GM18867 (cell line): ENCODE data around the gene ZNF576.
"Not testable (repeated sequence)": the region's sequence is repeated elsewhere in the genome, so short reads cannot be mapped to it uniquely, and the experiment has no call there.

Source experiments
- ATAC-seq: cut with Tn5 transposase; IDR thresholded peaks from one replicate; pipeline ENCODE4 v1.9.1; 2021; ENCODE audit warnings: mild to moderate bottlenecking, moderate library complexity; ENCODE audit not compliant: unreplicated experiment

ZNF576 gene

GRCh38 chr19:43598445-43599240, 2.2 kb downstream of the ZNF576 start:
- ATAC-seq: no peak

GRCh38 chr19:43599635-43600295, 3.4 kb downstream of the ZNF576 start:
- ATAC-seq: no peak

- ATAC-seq: not testable (repeated sequence)
Observed at GRCh38 chr19:43600326-43600725, 3.9 kb downstream of the ZNF576 start.

GRCh38 chr19:43605875-43606568, 9.6 kb downstream of the ZNF576 start:
- ATAC-seq: no peak

- no peak for ATAC-seq
Observed at GRCh38 chr19:43606569-43607229, 10.3 kb downstream of the ZNF576 start.

GRCh38 chr19:43607238-43608205, 11.1 kb downstream of the ZNF576 start:
- ATAC-seq: no peak

- no peak for ATAC-seq
Observed at GRCh38 chr19:43609872-43610271, 13.5 kb downstream of the ZNF576 start.

- no peak for ATAC-seq
Observed at GRCh38 chr19:43610493-43610892, 14.1 kb downstream of the ZNF576 start.

- no peak for ATAC-seq
Observed at GRCh38 chr19:43611788-43612187, 15.4 kb downstream of the ZNF576 start, which contains the start of gene SRRM5. TSS of gene SRRM5 (plus strand) at chr19:43612088. CDS start at chr19:43612122, 34 bp downstream.

GRCh38 chr19:43612374-43612773, 16.0 kb downstream of the ZNF576 start:
- no peak for ATAC-seq

- no peak for ATAC-seq
Observed at GRCh38 chr19:43616306-43616705, 19.9 kb downstream of the ZNF576 start.

- no peak for ATAC-seq
Observed at GRCh38 chr19:43616954-43617353, 20.6 kb downstream of the ZNF576 start.

- ATAC-seq: peak; percentile 15
Observed at GRCh38 chr19:43618921-43619261, 22.5 kb downstream of the ZNF576 start.

- peak; percentile 81 for ATAC-seq
Observed at GRCh38 chr19:43619262-43620060, 23.1 kb downstream of the ZNF576 start, which contains the start of gene ZNF428. TSS of gene ZNF428 (minus strand) at chr19:43619629. CDS start at chr19:43614304, 5,325 bp downstream.

GRCh38 chr19:43620061-43621001, 23.9 kb downstream of the ZNF576 start:
- ATAC-seq: no peak

- ATAC-seq: no peak
Observed at GRCh38 chr19:43622070-43622469, 25.7 kb downstream of the ZNF576 start.

- no peak for ATAC-seq
Observed at GRCh38 chr19:43622956-43623355, 26.6 kb downstream of the ZNF576 start.
